Measurements from ENCODE around the gene BRD2.

The BRD2 gene

DNA sequence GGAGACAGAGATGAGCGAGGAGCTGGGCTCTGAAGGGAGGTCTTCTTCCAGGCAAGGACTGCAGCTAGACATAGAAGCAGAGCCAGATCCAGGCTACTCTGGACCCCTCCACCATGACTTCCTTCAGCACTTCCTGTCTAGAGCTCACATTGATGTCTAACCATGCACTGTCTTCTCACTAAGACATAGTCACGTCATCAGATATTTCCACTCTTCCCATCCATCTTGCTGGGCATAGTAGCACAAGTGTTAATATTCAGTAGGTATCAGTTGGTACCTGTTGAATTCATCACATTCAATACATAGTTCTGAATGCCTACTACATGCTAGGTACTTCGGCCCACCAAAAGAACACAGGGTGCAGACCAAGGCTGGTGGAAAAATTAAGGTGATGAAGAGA is 18.4 kb upstream of the BRD2 start:
- DNase-seq = no peak

DNA sequence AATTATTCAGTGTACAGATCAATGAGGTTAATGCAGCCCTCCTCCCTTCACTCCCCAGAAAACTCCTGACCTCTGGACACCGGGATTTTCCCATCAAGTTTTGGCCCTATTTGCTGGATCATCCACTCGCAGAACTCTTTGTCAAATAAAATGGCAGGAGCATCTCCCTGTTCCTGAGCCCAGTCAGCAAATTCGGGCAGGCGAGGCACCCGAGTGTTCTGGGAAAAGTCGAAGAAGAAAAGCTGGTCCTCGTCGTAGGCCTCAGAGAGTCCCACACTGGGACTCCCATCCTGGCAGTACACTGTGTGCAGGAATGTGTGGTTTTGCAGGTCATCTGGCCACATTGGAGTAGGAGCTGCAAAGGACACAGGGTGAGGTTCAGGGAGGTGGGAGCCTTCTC is 17.9 kb upstream of the BRD2 start:
- DNase-seq = no peak

DNA sequence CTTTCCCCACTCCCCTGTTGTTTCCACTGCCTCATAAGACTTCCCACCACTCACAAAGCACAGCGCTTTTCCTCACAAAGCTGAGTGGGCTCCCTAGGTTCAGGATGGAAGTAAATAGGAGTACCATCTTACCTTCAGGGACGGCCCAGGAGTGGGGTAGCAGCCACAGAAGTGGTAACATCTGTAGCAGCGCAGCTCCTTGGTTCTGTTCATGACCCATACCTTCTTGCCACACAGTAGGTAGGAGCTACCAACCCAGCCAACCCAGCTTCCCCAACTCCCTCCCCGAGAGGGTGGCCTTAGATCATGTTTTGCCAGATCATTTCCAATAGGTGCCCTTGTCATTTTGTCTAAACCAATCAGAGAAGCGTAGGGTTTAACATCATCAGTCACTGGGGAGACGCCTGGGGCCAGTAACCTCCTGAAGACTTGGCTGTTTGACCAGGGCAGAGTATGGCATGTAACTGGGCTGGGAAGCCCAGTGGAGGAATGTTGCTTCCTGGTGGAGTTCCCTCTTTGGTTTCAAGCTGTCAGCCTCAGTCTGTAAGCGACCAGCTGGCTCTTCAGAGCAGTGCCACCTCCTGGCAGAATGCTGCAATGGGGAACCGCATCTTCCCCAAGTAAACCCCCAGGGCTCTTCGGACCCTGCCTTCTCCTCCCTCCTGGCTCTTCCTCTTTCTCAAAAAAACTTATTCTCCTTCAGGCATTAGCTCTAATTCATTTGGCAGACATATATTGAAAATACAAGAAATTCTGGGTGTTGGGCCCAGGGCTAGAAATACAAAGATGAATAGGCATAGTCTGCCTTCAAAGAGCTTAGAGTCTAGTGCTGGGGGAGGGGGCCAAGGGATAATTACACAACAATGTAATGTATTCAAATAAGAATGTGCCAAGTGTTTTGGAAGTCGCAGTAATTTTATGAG is 15.3 kb upstream of the BRD2 start, which contains the start of gene HLA-DMA:
TSS of gene HLA-DMA (minus strand) at position 281 of the 923 bp plus-strand sequence. CDS start at position 220, 61 bp downstream.
- DNase-seq = no peak

DNA sequence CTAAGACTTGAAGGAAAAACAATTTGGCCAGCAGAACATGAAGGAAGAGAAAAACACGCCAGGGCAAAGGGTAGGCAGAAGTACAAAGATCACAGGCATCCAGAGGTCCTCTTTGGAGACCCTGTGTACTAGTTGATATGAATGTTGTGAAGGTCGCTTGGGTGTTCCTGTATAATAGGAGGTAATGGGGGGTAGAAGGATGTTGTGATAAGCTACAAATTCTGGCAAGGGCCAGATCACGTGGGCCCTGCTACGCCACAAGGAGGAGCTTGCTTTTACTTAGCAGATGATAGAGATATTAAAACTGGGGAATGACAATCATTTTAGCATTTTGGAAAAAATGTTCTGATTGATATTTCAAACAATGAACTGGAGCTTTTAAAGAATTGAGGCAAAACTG is 14.6 kb upstream of the BRD2 start:
- DNase-seq = no peak

DNA sequence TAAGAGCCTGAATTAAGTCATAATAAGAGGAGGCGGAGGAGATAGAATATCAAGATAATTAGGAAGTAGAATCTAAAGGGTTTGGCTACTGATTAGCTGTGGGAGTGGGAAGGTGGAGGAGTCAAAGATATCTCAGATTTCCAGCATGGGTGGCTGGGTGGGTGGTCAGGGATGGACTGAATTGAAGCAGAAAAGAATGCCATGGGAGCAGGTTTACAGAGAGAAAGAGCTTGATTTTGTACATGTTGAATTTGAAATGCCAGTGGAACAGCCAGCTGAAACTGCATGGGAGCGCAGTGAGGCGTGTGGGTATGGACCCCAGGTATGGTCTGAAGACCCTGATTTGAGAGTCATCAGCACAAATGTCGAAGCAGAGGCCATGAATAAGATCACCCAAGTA is 14.1 kb upstream of the BRD2 start:
- no peak for DNase-seq

DNA sequence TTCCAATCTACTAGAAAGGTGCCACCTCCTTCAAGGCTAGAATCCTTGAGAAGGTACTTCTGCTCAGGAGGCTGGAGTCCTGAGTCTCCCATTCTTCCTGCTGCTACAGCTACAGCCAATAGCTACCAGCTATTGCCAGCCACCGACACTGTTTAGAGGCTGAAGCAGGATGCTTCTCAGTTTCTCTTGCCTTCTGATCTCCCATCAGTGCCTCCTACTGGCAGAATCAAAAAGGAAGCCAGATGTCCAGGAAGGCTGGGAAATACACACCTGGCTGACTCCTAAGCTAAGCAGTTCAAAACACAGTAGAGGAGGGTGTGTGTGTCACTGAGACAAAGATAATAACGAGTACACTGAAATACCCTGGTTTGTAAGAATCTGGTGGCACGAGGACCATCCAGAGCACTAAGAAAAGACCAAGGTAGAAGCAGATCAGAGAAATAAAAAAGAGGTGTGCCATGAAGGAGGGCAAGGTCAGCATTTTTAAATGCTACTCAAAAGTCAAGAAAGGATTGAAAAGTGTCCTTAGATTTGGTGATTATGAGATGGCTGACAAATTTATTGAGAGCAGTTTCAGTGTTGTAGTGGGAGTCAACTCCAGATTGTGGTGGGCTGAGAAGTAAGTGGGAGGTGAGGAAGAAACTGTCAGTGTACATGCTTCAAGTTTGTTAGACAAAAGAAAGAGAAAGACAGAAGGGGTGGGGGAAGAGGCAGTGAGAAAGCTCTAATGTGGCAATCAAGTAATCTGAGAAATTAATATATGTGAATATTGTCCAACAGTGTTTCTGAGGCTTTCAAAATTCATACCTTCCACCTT is 13.2 kb upstream of the BRD2 start:
- no peak for DNase-seq

DNA sequence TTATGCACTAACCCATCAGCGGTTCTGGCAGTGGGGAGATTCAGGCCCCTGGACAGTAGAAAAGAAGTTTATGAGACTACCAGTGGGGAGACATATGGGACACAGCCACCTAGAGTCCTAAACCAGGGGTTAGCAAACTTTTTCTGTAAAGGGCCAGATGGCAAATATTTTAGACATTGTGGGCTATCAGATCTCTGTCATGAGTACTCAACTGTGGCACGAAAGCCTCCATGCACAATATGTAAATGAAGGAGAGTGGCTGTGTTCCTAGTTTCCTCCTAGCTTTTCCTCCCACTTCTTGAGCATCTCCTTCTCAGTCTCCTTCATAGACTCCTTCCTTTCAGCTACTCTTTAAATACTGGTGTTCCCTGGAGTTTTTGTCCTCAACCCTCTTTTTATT is 12.2 kb upstream of the BRD2 start:
- DNase-seq = no peak

DNA sequence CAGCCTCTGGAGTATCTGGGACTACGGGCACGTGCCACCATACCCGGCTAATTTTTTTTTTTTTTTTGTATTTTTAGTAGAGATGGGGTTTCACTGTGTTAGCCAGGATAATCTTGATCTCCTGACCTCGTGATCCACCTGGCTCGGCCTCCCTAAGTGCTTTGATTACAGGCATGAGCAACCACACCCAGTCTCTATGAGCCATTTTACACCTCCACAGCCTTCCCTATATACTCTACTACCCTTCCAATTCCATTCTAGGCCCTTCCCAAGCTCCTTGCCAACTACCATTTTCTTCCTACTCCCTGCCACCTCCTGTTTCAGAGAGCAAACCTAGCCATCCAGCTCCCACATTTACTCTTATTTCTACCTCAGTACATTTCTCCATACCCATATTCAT is 7.8 kb upstream of the BRD2 start:
- no peak for DNase-seq

DNA sequence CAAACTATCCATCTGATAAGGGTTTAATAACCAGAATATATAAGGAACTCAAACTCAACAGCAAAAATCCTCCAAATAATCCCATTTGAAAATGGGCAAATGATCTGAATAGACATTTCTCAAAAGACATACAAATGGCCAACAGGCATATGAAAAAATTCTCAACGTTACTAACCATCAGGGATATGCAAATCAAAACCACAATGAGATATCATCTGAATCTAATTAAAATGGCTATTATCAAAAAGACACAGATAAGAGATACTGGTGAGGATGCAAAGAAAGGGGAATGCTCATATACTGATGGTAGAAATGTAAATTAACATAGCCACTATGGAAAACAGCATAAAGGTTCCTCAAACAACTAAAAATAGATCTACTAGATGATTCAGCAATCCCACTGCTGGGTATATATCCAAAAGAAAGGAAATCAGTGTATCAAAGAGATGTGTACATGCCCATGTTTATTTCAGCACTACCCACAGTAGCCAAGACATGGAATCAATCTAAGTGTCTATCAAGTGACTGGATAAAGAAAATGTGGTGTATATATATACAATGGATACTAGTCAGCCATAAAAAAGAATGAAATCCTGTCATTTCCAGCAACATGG is 6.1 kb upstream of the BRD2 start:
- no peak for DNase-seq

DNA sequence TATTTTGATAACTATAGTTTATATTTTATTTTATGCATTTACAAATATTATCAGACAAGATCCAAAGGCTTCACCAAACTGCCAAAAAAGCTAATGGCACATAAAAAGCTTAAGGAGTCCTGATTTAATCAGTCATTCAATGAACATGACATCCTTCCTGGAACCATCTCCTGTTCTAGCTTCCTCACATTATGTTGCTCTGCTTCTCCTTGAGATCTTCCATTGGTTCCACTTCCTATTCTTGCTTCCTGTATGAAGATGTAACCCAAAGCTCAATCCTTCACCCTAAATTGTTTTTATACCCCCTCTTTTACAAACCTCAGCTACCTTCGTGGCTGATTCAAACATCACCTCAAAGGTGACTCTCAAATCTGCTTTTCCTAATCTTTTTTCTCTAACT is 4.5 kb upstream of the BRD2 start:
- DNase-seq = no peak

DNA sequence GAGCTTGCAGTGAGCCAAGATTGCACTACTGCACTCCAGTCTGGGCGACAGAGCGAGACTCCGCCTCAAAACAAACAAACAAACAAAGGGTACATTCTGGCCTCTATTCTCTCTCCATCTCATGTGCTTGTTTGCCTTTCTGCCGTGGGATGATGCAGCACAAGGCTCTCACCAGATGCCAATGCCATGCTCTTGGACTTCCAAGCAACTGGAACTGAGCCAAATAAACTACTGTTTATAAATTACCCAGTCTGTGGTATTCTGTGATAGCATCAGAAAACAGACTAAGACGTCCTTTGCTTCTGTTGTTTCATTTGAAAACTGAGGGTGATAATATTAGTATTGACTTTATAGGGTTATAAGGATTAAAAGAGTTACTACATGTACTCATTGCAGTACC is 3.6 kb upstream of the BRD2 start:
- no peak for DNase-seq

DNA sequence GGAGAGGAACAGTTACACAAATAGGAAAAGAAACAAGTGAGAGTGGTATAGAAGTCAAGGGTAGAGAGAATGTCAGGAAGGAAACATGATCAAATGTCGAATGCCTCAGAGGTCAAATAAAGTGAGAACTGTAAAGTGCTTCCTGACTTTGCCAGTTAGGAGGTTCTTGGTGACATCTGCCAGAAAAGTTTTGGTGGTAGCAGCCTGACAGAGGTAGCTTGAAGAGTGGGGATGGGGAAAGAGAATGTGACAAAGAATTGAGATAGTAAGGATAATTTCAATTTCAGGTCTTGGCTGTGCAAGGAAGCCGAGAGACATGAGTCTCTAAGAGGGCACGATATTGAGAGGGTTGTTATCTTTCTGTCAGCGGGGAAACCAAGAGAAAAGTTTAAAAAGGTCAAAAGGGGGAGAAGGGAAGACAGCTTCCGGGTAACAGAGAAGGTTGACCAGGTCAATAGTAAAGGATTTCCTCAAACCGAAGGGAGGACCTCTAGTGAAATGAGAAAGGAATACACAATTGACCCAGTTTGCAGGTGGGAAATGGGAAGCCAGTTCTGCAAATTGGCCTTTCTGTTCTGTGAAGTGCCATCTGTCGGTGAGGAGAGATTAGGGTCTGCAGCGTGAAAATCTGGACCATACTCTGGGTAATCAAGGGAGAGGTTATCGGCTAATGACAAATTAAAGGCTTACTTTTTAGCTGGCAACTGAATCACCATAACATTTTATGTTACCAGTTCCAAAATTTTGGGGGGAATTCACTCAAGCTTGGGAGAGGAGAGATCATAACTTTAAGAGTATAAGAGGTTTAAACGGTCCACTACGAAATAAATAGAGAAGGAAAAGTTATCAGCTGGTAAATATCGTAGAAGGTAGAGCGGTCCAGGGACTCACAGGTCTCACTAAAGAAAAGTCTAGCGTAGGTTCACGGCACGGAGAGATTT is 973 bp upstream of the BRD2 start:
- DNase-seq = no peak

DNA sequence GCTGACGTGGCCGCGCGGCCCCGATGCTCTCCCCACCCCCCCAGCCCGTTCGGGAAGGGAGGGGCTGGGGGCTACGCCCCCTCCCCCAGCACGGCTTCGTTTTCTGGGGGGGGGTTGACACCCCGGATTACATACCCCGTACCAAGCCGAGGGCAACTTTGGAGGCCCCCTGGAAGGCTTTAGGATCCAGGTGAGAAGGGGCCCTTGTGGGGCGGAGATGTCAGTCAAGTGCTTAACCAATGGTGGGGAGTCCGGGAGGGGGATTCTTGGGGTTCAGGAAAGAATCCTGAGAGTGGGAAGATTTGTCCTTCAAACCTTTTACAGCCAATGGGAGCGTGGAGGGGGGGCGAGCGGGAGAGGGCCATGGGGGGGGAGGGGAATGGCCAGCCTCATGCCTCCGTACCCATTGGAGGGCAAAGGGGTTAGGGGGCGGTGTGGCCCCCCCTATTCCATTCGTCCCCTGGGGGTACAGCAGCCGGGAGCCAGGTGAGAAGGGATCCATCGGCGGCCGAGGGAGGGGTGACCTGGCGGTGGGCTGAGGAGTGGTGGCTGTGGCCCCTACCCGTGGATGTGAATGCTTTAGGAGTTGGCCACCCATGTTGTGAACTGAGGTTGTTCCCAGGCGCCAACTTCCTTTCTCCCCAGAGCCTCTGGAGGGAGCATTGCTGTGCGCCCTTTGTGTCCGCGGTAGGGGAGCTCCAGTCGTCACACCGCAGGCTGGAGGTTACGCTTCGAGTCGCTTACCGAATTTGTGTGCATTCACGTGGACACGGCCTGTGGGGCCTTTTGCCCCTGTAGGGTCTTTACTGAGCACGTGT is 682 bp downstream of the BRD2 start:
- peak; percentile 19 to 46 for DNase-seq

DNA sequence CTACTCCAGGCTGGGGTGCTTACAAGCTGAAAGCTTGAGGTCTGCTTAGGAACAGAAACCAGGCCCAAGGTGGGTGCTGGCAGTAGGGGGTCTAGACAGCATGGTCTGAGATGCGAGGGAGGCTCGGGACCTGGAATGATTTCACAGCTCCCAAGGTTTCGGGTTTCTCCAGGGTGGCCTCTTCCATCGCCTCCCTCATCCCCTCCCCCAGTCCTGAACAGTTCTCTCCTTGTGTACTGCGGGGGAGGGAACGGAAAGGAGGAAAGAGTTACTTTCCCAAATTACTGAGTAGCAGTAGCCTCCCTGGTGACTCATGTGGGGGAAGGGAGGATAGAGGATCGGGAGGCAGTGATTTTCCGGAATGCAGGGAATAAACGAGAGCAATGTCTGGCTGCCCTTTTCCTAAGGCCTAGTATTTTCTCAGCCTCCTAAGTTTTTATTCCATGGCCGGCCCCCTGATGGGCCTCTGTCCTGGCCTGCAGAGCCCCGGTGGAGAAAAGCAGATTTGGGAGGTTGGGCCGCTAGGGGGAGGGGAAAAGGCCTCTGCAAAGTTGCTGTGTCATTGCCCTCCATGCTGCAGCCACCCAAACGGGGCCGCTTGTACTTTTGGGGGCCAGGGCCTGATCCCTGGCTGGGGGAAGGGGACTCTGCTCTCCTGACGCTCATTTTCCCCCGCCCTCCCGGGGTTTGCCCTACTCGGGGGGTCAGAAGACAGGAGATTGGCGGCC is 1.5 kb downstream of the BRD2 start:
- DNase-seq = peak; percentile 31 to 46

DNA sequence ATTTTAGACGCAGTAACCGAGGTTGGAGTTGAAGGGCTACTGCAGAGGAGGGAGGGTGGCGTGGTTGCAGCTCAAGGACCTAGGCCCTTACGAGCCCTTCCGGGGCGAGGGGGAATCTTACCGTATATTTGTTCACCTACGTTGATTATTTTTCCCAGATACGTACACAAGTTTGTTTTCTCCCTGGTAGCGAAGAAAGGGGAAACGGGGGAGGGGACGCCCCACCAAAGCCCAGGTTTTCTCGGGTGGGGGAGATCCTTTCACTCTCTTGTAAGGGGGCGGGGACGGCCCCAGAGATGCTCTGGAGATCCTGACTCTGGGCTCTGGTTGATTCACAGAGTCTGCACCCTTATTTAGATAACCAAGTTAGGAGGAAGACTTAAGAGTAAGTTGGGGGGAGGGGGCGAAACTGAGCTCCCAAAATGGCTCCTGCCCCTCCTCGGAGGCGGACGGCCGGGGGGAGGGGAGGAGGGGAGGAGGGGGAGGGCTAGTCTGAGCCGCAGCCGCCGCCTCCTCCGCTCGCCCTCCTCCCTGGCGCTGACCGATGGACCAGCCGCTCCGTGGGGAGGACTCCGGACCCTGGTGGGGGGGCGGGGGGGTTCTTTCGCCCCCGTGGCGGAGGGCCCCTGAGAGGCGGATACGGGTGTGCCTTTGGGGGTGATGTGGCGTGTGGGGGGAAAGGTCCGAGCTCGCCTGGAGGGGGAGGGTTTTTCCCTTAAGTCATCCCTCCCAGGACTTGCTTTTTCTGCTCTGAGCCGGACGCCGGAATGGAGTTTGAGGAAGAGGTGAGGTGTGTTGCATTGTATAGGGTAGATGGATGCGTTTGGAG is 2.2 kb downstream of the BRD2 start:
- peak; percentile 55 to 74 for DNase-seq

DNA sequence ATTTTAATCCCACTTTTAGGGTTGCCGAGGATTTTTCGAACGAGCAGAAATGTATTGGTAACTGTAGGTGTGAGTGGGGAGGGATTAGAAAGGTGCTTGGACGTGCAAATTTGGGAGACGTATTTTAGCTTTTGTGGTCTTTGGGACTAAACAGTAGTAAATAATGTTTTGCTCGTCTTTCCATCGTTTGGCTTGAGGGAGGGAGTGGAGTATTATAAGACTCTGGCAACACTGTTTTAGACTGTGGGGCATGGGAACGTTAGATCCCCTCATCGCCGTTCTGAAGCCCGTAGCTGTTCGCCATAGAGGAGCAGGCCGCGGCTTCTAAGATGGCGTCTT is 2.8 kb downstream of the BRD2 start:
- DNase-seq = no peak

DNA sequence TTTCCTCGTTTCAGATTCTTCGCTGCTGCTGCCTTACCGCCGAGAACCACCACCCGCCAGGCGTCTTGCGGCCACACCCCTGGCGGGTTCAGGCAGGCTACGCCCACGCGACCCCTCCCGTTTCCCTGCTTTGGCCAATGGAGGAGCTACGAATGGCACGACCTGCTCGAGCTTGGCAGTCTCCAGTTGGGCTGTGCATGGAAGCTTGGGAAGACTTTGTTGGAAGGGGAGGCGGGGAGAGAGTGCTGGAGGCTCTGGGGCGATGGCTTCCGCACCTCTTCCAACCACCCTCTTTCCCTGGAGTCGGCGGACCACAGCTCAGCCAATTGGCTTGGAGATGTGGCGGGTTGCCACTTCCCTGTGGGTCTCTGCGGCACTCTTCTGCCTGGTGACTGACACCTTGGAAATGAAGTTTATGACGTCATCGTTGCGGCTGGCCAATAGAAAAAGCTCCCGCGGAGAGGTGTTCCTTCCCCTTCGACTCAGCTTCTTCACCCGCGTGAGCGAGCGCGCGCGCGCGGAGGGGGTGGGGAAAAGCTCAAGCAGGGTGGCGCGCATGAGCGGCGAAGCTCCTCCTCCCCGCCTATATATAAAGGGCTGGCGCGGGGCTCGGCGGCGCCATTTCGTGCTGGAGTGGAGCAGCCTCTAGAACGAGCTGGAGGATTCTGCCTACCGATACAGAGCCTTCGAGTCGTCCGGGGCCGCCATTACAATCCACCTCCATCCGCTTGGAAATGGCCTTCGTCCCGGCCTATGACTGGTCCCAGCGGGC is 3.4 kb downstream of the BRD2 start:
- peak; percentile 96 to 99 for DNase-seq

DNA sequence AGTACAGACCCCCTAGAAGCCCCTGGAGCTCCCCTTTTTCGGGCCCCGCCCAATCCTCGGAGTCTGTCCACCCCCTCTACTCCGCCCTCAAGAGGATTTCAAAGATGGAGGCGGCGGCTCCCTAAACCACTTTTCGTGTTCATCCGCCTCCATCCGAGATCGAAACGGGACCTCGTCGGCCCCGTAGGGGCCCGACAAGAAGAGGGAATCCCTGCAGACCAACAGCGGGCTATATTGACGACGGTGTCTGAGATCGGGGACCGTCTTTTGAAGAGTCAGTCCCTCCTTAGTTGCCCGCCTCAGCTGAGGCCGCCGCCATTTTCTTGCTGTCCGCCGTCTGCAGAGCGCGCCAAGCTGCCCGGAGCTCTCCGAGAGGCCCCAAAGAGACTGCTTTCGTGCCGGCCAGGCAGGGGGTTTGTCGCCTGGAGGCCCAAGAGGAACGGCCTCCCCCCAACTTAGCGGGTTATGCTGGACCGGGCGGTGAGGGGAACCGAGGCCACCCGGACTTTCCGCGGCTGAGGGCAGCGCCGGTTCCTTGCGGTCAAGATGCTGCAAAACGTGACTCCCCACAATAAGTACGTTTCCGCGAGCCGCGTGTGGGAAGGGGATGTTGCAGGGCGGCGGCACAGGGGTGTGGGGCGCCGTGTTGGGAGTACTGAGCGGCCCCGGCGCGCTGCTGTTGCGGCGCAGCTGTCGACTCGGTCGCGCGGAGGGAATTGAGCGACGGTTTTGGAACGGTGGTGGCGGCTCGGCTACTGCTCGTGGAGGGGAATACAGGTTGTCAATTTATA is 4.2 kb downstream of the BRD2 start:
- DNase-seq = peak in 1 of 2 experiments; percentile 6

All from NCI-H187 (cell line).